CD4-positive, alpha-beta T cell treated with Interleukin-12 subunit alpha and Interleukin-12 subunit beta, for 1 hour (primary cell): ENCODE results near the gene SYNGR4.
"Not testable (repeated sequence)": the region's sequence is repeated elsewhere in the genome, so short reads cannot be mapped to it uniquely, and the experiment has no call there.

Source experiments
- DNase-seq: peaks from one replicate; pipeline ENCODE4 v3.0.0-alpha.2; 2020

The SYNGR4 gene

DNA sequence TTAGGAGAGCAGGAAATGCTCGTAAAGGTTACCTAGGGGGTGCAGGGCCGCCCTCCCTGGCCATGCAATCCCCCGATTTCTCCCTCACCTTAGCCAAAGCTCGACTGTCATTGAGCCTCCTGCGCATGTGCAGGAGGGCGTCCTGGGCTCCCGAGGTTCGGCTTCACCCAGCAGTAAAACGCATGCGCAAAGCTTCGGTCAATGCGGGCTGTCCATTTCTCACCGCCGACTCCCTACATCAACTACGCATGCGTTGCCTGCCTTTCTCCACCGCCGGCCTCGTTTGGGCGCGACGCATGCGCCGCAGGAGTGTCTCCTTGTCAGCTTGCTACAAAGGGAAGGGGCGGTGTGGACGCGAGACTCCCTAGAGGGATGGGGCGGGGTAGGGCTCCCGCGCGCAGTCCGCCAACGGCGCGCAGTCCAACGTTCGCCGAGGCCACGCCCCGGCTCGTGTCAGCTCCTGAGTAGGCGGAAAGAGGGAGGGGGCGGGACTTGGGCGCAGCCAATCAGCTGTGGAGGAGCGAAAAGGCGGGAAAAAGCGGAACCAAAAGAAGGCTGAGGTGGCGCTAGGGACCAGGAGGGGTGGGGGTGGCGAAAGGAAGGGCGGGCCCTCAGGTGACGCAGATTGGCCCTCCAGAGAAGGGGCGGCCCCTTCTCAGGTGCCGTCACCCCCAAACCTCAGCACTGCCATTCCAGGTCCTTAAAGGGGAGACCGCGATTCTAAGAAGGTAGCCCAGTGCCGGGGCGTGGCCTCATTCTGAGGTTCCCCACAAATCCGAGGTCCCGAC, at the start of gene SYNGR4, which contains the start of gene TMEM143:
TSS of gene SYNGR4 (plus strand) at position 558 of the 788 bp plus-strand sequence. CDS start 1,476 bp downstream, outside the sequence.
TSS of gene TMEM143 (minus strand) at position 131 of the 788 bp plus-strand sequence. CDS start at position 111, 20 bp downstream.
- peak; percentile 99 for DNase-seq

- DNase-seq: no peak
These were observed 48.5 kb upstream of the SYNGR4 start for GRCh38 chr19:48315712-48316111.

GRCh38 chr19:48317708-48317960, 46.5 kb upstream of the SYNGR4 start:
- DNase-seq: not testable (repeated sequence)

- DNase-seq: no peak
These were observed 45.7 kb upstream of the SYNGR4 start for GRCh38 chr19:48318286-48318987.

- peak; percentile 81 for DNase-seq
These were observed 44.3 kb upstream of the SYNGR4 start for GRCh38 chr19:48319647-48320541.

DNA sequence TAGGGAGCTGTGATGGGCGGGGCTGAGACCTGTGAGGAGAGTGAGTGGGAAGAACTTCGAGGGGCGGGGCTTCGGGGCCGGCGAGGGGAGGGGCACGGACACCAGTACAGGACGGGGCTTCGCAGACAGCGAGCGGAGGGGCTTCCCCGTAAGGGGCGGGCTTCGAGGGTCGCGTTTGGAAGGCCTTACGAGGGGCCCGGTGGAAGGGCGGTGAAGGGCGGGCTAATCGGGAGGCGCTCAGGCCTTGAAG, 42.9 kb upstream of the SYNGR4 start:
- DNase-seq: peak; percentile 99

- peak; percentile 99 for DNase-seq
These were observed 42.3 kb upstream of the SYNGR4 start for GRCh38 chr19:48321622-48322591.

DNA sequence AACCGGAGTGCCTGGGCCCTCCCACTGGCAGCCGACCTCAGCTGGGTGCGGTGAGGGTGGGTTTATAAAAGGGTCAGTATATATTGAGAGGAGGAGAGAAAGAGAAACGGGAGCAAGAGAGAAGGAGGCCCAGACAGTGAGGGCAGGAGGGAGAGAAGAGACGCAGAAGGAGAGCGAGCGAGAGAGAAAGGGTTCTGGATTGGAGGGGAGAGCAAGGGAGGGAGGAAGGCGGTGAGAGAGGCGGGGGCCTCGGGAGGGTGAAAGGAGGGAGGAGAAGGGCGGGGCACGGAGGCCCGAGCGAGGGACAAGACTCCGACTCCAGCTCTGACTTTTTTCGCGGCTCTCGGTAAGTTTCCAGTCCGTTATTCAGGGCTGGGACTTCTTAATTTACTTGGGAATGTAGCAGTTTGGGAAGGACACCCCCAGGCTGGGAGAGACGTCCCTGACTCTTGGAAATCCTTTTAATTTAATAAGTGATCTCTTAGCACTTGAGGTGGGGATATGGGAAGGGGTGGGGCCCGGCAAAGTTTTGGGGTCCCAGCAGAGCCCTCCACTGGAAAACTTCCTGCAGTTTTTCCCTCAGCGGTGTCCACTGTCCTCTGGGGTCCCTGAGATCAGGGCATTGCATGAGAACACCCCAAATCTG, 38.8 kb upstream of the SYNGR4 start, which contains the start of gene EMP3:
TSS of gene EMP3 (plus strand) at position 288 of the 646 bp plus-strand sequence. CDS start 1,293 bp downstream, outside the sequence.
- DNase-seq: peak; percentile 91

DNA sequence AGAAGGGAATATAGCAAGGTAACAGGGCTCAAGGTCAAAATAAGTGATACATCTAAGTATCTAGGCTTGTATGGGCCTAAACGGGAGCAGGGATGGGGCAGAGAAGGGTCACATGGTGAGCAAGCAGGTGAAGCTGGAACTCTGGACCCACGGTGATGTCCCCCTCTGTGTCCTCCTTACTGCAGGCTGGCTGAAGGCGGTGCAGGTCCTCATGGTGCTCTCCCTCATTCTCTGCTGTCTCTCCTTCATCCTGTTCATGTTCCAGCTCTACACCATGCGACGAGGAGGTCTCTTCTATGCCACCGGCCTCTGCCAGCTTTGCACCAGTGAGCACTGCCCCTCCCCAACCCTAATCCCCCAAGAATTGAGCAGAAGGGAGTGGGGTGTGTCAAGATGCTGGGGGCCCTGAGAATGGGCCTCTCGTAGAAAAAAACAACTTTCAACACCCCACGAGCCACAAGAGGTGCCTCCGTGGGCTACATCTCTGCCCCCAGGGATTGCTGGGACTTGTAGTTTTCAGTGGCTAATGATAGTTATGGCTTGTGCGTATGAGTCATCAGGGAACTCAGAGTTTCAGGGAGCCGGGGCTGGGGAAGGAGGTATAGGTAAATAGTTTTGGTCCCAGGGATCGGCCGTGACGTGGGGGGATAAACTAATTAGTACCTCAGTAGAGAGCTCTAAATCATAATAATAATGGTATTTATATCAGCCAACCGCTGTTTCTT, 34.8 kb upstream of the SYNGR4 start:
- DNase-seq: peak; percentile 64

- DNase-seq: peak; percentile 91
These were observed 34.0 kb upstream of the SYNGR4 start for GRCh38 chr19:48330012-48330681.

GRCh38 chr19:48332351-48332661, 31.9 kb upstream of the SYNGR4 start:
- DNase-seq: no peak

DNA sequence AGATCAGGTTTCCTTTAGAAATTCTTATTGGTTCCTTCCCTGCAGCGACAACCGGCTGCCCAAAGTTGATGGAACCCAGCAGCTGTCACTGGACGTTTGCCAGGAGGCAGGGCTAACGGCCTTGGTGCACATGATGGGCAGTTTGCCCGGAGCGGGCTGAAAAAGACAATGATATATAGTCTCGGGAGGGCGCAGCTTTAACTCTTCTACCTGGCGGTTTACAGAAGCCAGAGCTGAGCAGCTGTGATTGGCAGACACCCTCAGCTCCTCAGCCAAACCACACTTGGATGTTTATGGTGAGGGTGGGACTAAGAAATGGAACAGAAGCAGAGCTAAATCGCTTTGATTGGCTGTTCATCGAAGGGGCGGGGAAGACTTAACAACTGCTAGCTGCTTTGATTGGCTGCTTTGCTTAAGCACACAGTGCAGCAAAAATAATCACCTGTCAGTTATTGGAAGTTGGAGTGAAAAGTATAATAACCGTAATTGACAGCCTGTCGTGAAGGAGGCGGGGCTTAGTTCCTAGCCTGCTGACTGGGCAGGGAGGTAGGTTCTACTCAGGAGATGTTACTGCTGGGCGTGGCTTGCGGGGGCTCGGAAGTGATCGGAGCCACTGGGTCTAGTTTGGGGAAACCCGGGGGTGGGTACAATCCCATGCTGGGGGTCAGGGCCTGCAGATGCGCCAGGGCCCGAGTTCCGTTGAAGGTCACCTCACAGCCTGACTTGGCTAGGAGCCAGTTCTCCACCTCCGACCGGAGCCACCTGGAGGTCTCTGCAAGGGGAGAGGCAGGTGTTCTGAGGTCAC, 31.3 kb upstream of the SYNGR4 start:
- peak; percentile 99 for DNase-seq

DNA sequence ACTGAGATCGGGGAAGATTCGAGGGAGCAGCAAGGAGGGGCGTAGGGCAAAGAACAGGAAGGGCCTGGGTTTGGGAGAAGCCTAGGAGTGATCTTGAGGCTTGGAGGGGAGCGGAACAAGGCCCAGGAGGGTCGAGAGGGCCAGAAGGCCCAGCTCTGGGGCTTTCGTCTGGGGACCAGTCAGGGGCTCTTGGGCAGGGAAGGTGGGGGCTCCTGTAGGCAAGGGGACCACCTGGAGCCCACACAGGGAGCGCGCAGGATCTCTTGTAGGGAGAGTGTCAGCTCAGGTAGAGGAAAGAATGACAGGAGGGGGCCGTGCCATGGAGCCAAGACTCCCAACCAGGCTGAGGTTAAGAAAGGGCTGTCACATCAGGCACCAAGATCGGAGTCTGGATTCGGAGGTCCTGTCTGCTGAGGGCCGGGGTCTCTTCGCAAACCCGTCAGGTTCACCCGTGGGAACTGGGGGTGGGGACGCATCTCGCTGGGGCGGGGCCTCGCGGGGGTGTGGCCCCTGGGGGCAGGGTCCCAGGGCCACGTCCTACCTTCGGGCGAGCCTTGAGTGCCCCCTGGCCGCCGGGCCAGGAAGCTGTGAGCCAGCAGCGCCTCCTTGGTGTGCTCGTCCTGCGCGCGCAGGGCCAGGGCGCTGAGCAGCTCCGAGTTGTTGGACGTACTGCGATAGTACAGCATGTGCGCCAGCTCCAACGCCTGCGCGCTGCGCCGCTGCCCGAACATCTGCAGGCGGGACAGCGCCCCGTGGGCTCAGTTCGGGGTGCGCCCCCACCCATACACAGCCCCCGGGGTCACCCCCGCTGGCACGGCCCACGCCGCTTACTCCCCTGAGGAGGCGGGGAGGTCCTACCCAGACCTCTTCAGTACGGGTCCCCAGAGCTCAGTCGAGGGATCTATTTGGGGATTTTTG, 30.4 kb upstream of the SYNGR4 start:
- peak; percentile 95 for DNase-seq

DNA sequence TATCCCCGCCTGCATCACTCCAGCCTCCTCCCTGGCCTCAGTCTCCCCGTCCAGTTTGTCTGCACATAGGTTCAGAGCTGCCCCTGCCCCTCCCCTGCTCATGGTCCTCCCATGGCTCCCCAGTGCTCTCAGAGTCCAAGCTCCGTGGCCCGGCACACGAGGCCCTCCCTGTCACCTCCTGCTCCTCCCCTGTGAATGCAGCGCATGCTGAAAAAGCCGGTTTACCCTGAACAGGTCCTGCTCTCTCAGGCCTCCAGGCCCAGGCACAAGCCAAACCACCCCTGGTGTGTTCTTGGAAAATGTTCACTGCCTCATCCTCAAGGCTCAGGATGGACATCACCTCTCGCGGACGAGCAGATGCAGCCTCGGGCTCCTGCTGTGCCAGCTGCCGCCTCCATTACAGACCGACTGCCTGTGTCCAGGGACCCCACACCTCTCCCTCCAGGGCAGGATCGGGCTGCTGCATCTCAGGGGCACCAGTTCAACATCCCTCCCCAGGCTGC, 25.9 kb upstream of the SYNGR4 start:
- DNase-seq: no peak

- DNase-seq: no peak
These were observed 25.2 kb upstream of the SYNGR4 start for GRCh38 chr19:48338802-48339503.

- DNase-seq: no peak
These were observed 23.2 kb upstream of the SYNGR4 start for GRCh38 chr19:48340995-48341394.

DNA sequence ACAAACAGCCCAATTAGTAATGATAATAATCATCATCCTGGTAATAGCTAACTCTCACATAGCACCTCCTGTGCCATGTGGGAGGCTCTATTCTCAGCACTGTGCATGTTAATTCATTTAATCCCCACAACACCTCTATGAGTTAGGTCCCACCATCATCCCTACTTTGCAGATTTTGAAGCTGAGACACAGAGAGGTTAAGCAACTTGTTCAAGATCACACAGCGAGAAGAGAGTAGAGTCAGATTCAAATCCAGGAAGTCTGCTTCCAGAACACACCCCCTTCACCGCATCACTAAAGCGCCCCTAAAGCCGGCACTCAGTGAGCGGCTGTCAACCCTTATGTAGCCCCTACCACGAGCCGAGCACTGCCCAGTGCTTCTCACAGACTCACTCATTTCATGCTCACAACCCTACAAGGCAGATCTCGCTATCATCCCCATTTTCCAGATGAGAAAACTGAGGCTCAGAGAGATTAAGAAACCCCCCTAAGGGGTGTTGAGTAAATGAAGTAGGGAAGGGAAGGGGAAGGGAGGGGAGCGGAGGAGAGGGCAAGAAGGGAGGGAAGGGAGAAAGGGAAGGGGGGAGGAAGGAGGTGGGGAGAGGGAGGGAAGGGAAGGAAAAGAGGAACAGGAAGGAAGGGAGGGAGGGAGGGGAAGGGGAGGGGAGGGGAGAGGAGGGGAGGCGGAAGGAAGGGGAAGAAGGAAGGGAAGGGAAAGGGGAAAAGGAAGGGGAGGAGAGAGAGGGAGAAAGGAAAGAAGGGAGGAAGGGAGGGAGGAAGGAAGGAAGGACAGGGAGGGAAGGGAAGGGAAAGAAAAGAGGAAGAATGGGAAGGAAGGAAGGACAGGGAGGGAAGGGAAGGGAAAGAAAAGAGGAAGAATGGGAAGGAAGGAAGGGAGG, 22.4 kb upstream of the SYNGR4 start:
- DNase-seq: no peak
